ENCODE data around the gene SLC4A7. TPM values are rescaled to one million over a fixed set of nuclear protein-coding genes. Genes with fewer than 3 reads are reported as not detected.
"Not testable (repeated sequence)": the region's sequence is repeated elsewhere in the genome, so short reads cannot be mapped to it uniquely, and the experiment has no call there.

Gene SLC4A7
- total RNA-seq, 6 experiments from 2014 or later: 3.0 to 9.9 (median 5.8) TPM

- no peaks in the 10 kb centered on the region for H3K9me3 ChIP-seq
- H3K27me3 ChIP-seq: no peaks in the 10 kb centered on the region
- H3K27ac ChIP-seq: no peak overlapping the region
- H3K4me3 ChIP-seq: no peak overlapping the region
- DNase-seq (no peak), ATAC-seq (no peak)
- TF ChIP-seq CTCF (IDR thresholded peaks at IDR 0.05) (no peak), POLR2A (IDR thresholded peaks at IDR 0.05) (no peak)
- intact Hi-C loops (cut with DNase I): no loop called here
- H3K4me1 ChIP-seq: peaks cover 0 to 10% (median 0%) of the 10 kb centered on the region in 4 donors
- 89% methylated on average over 1 of the region's 1 CpG for WGBS (ENCODE audit: insufficient coverage, low coverage, low lambda C conversion rate, missing lambda C conversion rate)
- no peaks in the 10 kb centered on the region for H3K36me3 ChIP-seq
Measured at GRCh38 chr3:27452368-27453090, 31.7 kb downstream of the SLC4A7 start.

DNA sequence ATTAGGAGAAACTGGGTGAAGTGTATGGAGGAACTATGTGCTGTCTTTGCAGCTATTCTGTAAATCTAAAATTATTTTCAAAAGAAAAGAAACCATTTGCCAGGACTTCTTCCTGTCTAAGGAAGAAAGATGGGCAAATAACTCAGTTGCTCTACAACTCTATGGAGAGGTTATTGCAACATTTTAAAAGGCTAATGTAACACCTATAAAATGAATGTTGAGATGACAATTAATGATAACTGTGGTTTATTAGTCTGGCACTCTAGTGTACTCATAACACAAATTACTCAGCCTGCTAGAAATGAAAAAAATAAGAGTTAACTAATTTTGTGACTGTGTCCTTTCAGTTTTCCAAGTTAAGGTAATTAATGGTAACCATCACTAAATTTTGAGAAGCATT lies 32.3 kb downstream of the SLC4A7 start:
- intact Hi-C loops (cut with DNase I): no loop called here
- TF ChIP-seq CTCF (IDR thresholded peaks at IDR 0.05) (no peak), POLR2A (IDR thresholded peaks at IDR 0.05) (no peak)
- no peak for DNase-seq
- H3K4me1 ChIP-seq: peaks cover 0 to 10% (median 0%) of the 10 kb centered on the region in 4 donors
- ATAC-seq: no peak
- no peaks in the 10 kb centered on the region for H3K27me3 ChIP-seq
- H3K9me3 ChIP-seq: no peaks in the 10 kb centered on the region
- no peak overlapping the region for H3K4me3 ChIP-seq
- H3K36me3 ChIP-seq: no peaks in the 10 kb centered on the region
- H3K27ac ChIP-seq: no peak overlapping the region

- TF ChIP-seq POLR2A (IDR thresholded peaks at IDR 0.05) (no peak), CTCF (IDR thresholded peaks at IDR 0.05) (no peak)
- Histone ChIP-seq H3K4me1 (peaks cover 0 to 10% (median 0%) of the 10 kb centered on the region in 4 donors), H3K4me3 (no peak overlapping the region), H3K27me3 (no peaks in the 10 kb centered on the region), H3K36me3 (no peaks in the 10 kb centered on the region), H3K9me3 (no peaks in the 10 kb centered on the region), H3K27ac (no peak overlapping the region)
- DNase-seq (no peak), ATAC-seq (no peak)
- intact Hi-C loops (cut with DNase I): no loop called here
Measured at GRCh38 chr3:27451251-27451650, 32.9 kb downstream of the SLC4A7 start.

GRCh38 chr3:27449530-27450150 lies 34.5 kb downstream of the SLC4A7 start:
- WGBS (ENCODE audit: insufficient coverage, low coverage, low lambda C conversion rate, missing lambda C conversion rate): 35% methylated on average over 2 of the region's 2 CpGs
- Histone ChIP-seq H3K4me3 (peak overlapping the region in 1 of 3 donors; percentile 23), H3K27me3 (no peaks in the 10 kb centered on the region), H3K27ac (no peak overlapping the region), H3K4me1 (peaks cover 0 to 3% (median 0%) of the 10 kb centered on the region in 4 donors), H3K9me3 (no peaks in the 10 kb centered on the region), H3K36me3 (no peaks in the 10 kb centered on the region)
- peak in 3 of 4 donors; percentile 47 to 79 (median 76) for ATAC-seq
- TF ChIP-seq POLR2A (IDR thresholded peaks at IDR 0.05): no peak
- no peak for TF ChIP-seq CTCF (IDR thresholded peaks at IDR 0.05)
- intact Hi-C loops (cut with DNase I): no loop called here
- no peak for DNase-seq

- H3K4me3 ChIP-seq; H3K27ac ChIP-seq; H3K27me3 ChIP-seq; DNase-seq; H3K9me3 ChIP-seq; H3K4me1 ChIP-seq; intact Hi-C loops (cut with DNase I); ATAC-seq; H3K36me3 ChIP-seq: not testable (repeated sequence)
- WGBS (ENCODE audit: insufficient coverage, low coverage, low lambda C conversion rate, missing lambda C conversion rate): 98% methylated on average over 10 of the region's 13 CpGs
Measured at GRCh38 chr3:27442995-27443394, 41.2 kb downstream of the SLC4A7 start.

GRCh38 chr3:27438352-27438751 lies 45.8 kb downstream of the SLC4A7 start:
- ATAC-seq; H3K36me3 ChIP-seq; H3K9me3 ChIP-seq; H3K27ac ChIP-seq; intact Hi-C loops (cut with DNase I); H3K4me1 ChIP-seq; H3K4me3 ChIP-seq; H3K27me3 ChIP-seq; DNase-seq: not testable (repeated sequence)
- 90% methylated on average over 2 of the region's 4 CpGs for WGBS (ENCODE audit: insufficient coverage, low coverage, low lambda C conversion rate, missing lambda C conversion rate)
